ENCODE data around the gene ADAMTS2.

DNA sequence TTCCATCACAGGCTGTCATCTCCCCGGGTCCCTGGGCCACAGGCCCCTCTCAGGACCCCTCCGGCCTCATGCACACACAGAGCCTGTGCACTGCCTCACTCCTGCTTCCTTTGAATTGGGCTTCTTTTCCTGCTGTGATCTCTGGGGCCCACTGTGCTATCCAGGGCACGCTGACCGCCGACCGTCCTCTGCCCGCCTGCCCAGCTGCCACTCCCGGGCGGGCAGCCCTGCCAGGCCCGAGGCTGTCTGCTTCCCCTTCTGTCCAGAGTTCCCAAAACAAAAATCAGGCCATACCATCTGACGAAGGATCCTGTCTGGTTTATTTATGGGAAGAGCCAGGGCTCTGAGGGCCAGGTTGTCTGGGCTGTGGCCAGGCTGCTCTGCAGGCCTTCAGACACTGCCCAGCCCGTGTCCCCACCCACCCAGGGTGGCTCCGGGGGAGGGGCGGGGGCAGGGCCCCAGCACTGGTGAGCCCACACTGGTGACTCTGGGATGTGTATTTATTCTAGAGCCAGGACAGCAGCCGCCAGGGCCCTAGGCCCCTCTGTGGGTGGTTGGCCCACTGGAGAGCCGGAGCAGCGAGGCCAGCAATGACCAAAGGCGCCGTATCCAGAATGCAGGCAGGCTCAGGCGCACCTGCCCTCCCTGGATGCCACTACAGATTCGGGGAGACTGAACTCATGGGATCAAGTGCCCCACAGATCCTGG lies 57.0 kb downstream of the ADAMTS2 start:
- TF ChIP-seq, protein P1, sequence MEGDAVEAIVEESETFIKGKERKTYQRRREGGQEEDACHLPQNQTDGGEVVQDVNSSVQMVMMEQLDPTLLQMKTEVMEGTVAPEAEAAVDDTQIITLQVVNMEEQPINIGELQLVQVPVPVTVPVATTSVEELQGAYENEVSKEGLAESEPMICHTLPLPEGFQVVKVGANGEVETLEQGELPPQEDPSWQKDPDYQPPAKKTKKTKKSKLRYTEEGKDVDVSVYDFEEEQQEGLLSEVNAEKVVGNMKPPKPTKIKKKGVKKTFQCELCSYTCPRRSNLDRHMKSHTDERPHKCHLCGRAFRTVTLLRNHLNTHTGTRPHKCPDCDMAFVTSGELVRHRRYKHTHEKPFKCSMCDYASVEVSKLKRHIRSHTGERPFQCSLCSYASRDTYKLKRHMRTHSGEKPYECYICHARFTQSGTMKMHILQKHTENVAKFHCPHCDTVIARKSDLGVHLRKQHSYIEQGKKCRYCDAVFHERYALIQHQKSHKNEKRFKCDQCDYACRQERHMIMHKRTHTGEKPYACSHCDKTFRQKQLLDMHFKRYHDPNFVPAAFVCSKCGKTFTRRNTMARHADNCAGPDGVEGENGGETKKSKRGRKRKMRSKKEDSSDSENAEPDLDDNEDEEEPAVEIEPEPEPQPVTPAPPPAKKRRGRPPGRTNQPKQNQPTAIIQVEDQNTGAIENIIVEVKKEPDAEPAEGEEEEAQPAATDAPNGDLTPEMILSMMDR (IDR thresholded peaks at IDR 0.05): no peak
- TF ChIP-seq POLR2A (IDR thresholded peaks at IDR 0.05): no peak
- no peak for TF ChIP-seq POLR2AphosphoS5 (IDR thresholded peaks at IDR 0.05)
- TF ChIP-seq EP300 (IDR thresholded peaks at IDR 0.05; ENCODE audit: low read depth): no peak

Data from transverse colon (tissue), 4 donors.